GM12891 (cell line): ENCODE data around the gene ICA1.

Experiments
- DNase-seq: peaks from one replicate; pipeline ENCODE4 v3.0.0; 2011; ENCODE audit warnings: low spot score; ENCODE audit not compliant: insufficient read length
- FAIRE-seq: peaks from 2 replicates; lab custom pipeline; 2011; peaks lifted over from hg19 to GRCh38; lab: Jason Lieb, UNC
- PAX5 ChIP-seq: IDR thresholded peaks from 2 replicates; pipeline ENCODE4 v1.6.1; 2011; ENCODE audit warnings: low read length, moderate library complexity, mild to moderate bottlenecking; ENCODE audit not compliant: insufficient read depth, severe bottlenecking
- POLR2A ChIP-seq: IDR thresholded peaks from 2 replicates; pipeline ENCODE4 v1.6.1; 2011; ENCODE audit warnings: low read depth, low read length, control low read depth
- POLR2AphosphoS5 ChIP-seq: IDR thresholded peaks from 2 replicates; pipeline ENCODE4 v1.6.1; 2011; ENCODE audit warnings: low read depth, low read length, control low read depth
- POU2F2 ChIP-seq: IDR thresholded peaks from 2 replicates; pipeline ENCODE4 v1.6.1; 2011; ENCODE audit warnings: low read depth, mild to moderate bottlenecking, control low read depth, low read length, moderate library complexity
- SPI1 ChIP-seq: IDR thresholded peaks from 2 replicates; pipeline ENCODE4 v1.6.1; 2011; ENCODE audit warnings: low read depth, low read length, control low read depth
- TAF1 ChIP-seq: IDR thresholded peaks from 2 replicates; pipeline ENCODE4 v1.6.1; 2011; ENCODE audit warnings: low read depth, low read length, control low read depth

ICA1 gene

DNA sequence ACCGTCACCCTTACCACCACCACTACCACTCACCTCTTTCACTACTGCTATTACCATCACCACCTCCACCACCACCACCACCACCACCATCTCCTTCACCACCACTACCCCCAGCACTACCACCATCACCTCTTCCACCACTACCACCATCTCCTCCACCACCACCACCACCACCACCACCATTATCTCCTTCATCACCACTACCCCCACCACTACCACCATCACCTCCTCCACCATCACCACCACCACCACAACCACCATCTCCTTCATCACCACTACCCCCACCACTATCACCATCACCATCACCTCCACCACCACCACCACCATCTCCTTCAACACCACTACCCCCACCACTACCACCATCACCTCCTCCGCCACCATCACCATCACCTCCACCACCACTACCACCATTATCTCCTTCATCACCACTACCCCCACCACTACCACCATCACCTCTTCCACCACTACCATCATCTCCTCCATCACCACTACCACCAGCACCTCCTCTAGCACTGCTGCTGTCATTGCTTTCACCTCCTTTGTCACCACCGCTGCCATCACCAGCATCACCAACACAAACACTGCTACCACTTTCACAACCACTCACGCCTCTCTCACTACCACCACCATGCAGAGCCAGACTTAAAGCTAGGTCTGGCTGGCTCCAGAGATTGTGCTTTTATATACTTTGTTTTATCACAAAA lies 109.3 kb downstream of the ICA1 start:
- DNase-seq (no peak), FAIRE-seq (peak; percentile 96)
- TF ChIP-seq PAX5 (no peak), POLR2AphosphoS5 (no peak), POLR2A (no peak), TAF1 (no peak), POU2F2 (no peak), SPI1 (no peak)

DNA sequence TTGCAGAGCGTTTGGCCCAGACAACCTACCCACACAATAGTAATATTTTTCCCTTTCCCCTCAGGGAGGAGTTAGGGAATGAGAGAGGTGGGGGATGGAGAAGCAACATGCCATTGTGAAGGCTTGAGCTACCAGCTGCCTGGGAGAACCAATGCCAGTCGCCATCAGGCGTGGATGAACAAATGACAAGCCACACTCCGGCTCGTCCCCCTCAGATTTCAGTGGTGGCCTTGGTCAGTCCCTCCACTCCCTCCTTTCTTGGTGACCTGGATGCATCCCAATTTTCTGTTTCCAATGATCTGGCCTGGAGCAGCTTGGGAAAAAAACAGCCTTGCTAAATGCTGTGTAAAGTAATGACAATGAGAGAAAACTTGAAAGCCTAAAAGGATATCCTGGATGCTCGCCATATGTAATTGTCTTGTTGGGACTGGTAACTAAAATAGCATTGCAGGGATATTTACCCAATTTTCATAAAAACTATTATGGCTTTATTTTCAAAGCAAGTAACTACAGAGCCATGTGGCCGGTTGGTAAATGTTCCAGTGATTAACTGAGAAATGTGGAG lies 110.7 kb downstream of the ICA1 start:
- FAIRE-seq: no peak
- DNase-seq: no peak
- TF ChIP-seq TAF1 (no peak), PAX5 (no peak), POLR2AphosphoS5 (no peak), POLR2A (no peak), POU2F2 (no peak), SPI1 (no peak)

- FAIRE-seq: peak; percentile 69
- DNase-seq: no peak
- peak; percentile 49 for TF ChIP-seq SPI1
- TF ChIP-seq POLR2AphosphoS5: no peak
- no peak for TF ChIP-seq TAF1
- TF ChIP-seq POU2F2: no peak
- TF ChIP-seq POLR2A: no peak
- no peak for TF ChIP-seq PAX5
Observed at GRCh38 chr7:8149222-8149621, 112.7 kb downstream of the ICA1 start.

DNA sequence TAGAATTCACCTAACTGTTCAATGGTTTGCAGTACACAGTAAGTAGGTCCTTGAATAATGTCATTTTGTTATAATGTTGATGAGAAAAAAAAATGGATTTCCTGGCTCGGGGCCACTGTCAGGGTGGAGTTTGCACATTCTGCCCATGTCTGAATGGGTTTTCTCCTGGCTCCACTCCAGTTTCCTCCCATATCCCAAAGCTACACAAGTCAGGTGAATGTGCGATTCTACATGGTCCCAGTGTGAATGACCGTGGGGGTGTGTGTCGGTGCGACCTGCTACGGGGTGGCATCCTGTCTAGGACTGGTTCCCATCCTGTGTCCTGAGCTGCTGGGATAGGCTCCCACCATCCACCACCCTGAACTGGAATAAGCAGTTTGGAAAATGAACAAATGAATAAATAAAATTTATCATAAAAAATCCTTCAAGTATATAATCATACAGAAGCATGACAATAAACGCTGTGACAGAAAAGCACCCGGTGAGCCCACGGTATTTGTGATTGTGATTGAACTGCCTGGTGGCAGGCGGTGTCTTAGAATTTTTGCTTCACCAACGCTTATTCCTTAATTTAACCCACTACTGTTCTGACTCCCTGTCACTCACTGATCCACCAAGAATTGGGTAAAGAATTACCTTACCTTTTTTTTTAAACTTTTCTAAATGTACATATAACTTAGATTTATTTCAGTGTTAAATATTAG lies 114.1 kb downstream of the ICA1 start:
- DNase-seq: no peak
- TF ChIP-seq POLR2AphosphoS5: no peak
- TF ChIP-seq SPI1: no peak
- no peak for TF ChIP-seq PAX5
- no peak for TF ChIP-seq TAF1
- TF ChIP-seq POU2F2: no peak
- no peak for TF ChIP-seq POLR2A
- FAIRE-seq: no peak

- peak; percentile 5 for FAIRE-seq
- no peak for DNase-seq
- TF ChIP-seq POLR2A (no peak), POLR2AphosphoS5 (no peak), PAX5 (no peak), TAF1 (no peak), SPI1 (no peak), POU2F2 (no peak)
Observed at GRCh38 chr7:8146788-8147413, 115.1 kb downstream of the ICA1 start.

DNA sequence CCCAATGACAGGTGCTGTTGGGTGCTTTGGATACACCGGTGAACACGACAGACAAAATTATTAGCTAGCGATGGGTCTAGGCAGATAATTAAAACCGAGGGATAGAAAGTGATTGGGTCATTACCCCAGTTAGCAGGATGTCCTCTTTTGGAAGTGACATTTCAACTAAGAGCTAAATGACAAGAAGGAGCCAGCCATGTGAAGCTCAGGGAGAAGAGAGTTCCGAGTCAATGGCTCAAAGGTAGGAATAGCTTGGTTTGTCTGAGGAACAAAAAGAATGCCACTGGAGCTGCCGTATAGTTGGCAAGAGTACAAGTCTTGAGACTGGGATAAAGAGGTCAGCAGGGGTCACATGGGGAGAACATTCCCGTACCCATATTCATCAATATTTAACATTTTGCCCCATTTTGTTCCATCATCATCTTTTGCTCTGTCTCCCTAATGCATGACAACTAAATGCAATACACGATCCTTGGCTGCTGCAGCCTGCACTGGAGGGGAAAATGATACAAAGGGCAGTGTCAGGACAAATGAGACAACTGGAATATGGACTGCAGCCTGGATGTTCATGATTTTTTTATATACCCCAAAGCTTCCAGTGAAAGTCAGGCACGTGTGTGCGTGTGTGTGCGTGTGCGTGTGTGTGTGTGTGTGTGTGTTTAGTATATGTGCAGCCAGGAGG lies 115.7 kb downstream of the ICA1 start:
- no peak for FAIRE-seq
- DNase-seq: no peak
- TF ChIP-seq PAX5 (no peak), POLR2A (no peak), SPI1 (no peak), TAF1 (no peak), POU2F2 (no peak), POLR2AphosphoS5 (no peak)

GRCh38 chr7:8144856-8145255 lies 117.1 kb downstream of the ICA1 start:
- no peak for TF ChIP-seq TAF1
- no peak for TF ChIP-seq PAX5
- TF ChIP-seq POLR2AphosphoS5: no peak
- peak; percentile 69 for FAIRE-seq
- DNase-seq: no peak

- TF ChIP-seq PAX5: no peak
- peak; percentile 76 for TF ChIP-seq SPI1
- TF ChIP-seq POU2F2: peak; percentile 48; the same call in 1 of the 2 replicates
- FAIRE-seq (peak; percentile 75), DNase-seq (no peak)
Observed at GRCh38 chr7:8143151-8143874, 118.7 kb downstream of the ICA1 start.
